T-helper 1 cell treated with Interleukin-12 subunit alpha and Interleukin-12 subunit beta and Interleukin-4 antibody, amounts not matched to agents 30 μg/mL and 1 μg/mL, for 36 hours (primary cell): ENCODE measurements around the gene FEZ2.

Experiments used
- H3K27ac Mint-ChIP-seq: one replicate; pipeline ENCODE4 v1.8.0; 2021; ENCODE audit warnings: mild to moderate bottlenecking, mixed read lengths
- H3K27me3 Mint-ChIP-seq: one replicate; pipeline ENCODE4 v1.8.0; 2021; ENCODE audit warnings: low read depth, mixed read lengths
- H3K36me3 Mint-ChIP-seq: one replicate; pipeline ENCODE4 v1.8.0; 2021; ENCODE audit warnings: low read depth, mixed read lengths
- H3K4me1 Mint-ChIP-seq: one replicate; pipeline ENCODE4 v1.8.0; 2021; ENCODE audit warnings: low read depth, mixed read lengths
- H3K4me3 Mint-ChIP-seq: one replicate; pipeline ENCODE4 v1.8.0; 2021; ENCODE audit warnings: mild to moderate bottlenecking, moderate library complexity, mixed read lengths
- H3K9me3 Mint-ChIP-seq: one replicate; pipeline ENCODE4 v1.8.0; 2021; ENCODE audit warnings: mixed read lengths

Gene FEZ2

GRCh38 chr2:36577884-36578283 lies 20.1 kb downstream of the FEZ2 start:
- Mint-ChIP-seq H3K36me3 (peaks cover 45% of the 10 kb centered on the region), H3K27me3 (no peaks in the 10 kb centered on the region), H3K4me3 (no peak overlapping the region), H3K9me3 (no peaks in the 10 kb centered on the region), H3K4me1 (peaks cover 11% of the 10 kb centered on the region), H3K27ac (no peak overlapping the region)

- H3K27ac Mint-ChIP-seq = no peak overlapping the region
- H3K4me1 Mint-ChIP-seq = peaks cover 11% of the 10 kb centered on the region
- H3K36me3 Mint-ChIP-seq = peaks cover 28% of the 10 kb centered on the region
- H3K9me3 Mint-ChIP-seq = no peaks in the 10 kb centered on the region
- H3K27me3 Mint-ChIP-seq = no peaks in the 10 kb centered on the region
- no peak overlapping the region for H3K4me3 Mint-ChIP-seq
Measured at GRCh38 chr2:36574560-36574959, 23.4 kb downstream of the FEZ2 start.

- peaks cover 2% of the 10 kb centered on the region for H3K4me1 Mint-ChIP-seq
- H3K9me3 Mint-ChIP-seq = no peaks in the 10 kb centered on the region
- peaks cover 16% of the 10 kb centered on the region for H3K36me3 Mint-ChIP-seq
- H3K27me3 Mint-ChIP-seq = no peaks in the 10 kb centered on the region
- H3K4me3 Mint-ChIP-seq = no peak overlapping the region
- H3K27ac Mint-ChIP-seq = no peak overlapping the region
Measured at GRCh38 chr2:36573165-36573564, 24.8 kb downstream of the FEZ2 start.

- H3K27ac Mint-ChIP-seq = no peak overlapping the region
- H3K36me3 Mint-ChIP-seq = peaks cover 12% of the 10 kb centered on the region
- H3K9me3 Mint-ChIP-seq = no peaks in the 10 kb centered on the region
- no peak overlapping the region for H3K4me3 Mint-ChIP-seq
- H3K4me1 Mint-ChIP-seq = no peaks in the 10 kb centered on the region
- no peaks in the 10 kb centered on the region for H3K27me3 Mint-ChIP-seq
Measured at GRCh38 chr2:36572719-36573059, 25.3 kb downstream of the FEZ2 start.

GRCh38 chr2:36572054-36572718 lies 25.8 kb downstream of the FEZ2 start:
- Mint-ChIP-seq H3K27ac (no peak overlapping the region), H3K27me3 (no peaks in the 10 kb centered on the region), H3K9me3 (no peaks in the 10 kb centered on the region), H3K4me1 (no peaks in the 10 kb centered on the region), H3K36me3 (peaks cover 12% of the 10 kb centered on the region), H3K4me3 (no peak overlapping the region)

GRCh38 chr2:36570416-36570815 lies 27.6 kb downstream of the FEZ2 start:
- no peaks in the 10 kb centered on the region for H3K4me1 Mint-ChIP-seq
- no peaks in the 10 kb centered on the region for H3K27me3 Mint-ChIP-seq
- no peak overlapping the region for H3K27ac Mint-ChIP-seq
- H3K4me3 Mint-ChIP-seq = no peak overlapping the region
- peaks cover 18% of the 10 kb centered on the region for H3K36me3 Mint-ChIP-seq
- no peaks in the 10 kb centered on the region for H3K9me3 Mint-ChIP-seq

- Mint-ChIP-seq H3K27me3 (no peaks in the 10 kb centered on the region), H3K36me3 (peaks cover 21% of the 10 kb centered on the region)
Measured at GRCh38 chr2:36569267-36569856, 28.6 kb downstream of the FEZ2 start.

GRCh38 chr2:36568516-36569246 lies 29.3 kb downstream of the FEZ2 start:
- no peak overlapping the region for H3K27ac Mint-ChIP-seq
- H3K4me1 Mint-ChIP-seq = peaks cover 4% of the 10 kb centered on the region
- H3K36me3 Mint-ChIP-seq = peaks cover 18% of the 10 kb centered on the region
- no peaks in the 10 kb centered on the region for H3K9me3 Mint-ChIP-seq
- H3K27me3 Mint-ChIP-seq = no peaks in the 10 kb centered on the region
- no peak overlapping the region for H3K4me3 Mint-ChIP-seq

More at GRCh38 chr2:36569267-36569856, 28.6 kb downstream of the FEZ2 start:
- no peak overlapping the region for H3K4me3 Mint-ChIP-seq
- H3K27ac Mint-ChIP-seq = no peak overlapping the region
- no peaks in the 10 kb centered on the region for H3K9me3 Mint-ChIP-seq
- no peaks in the 10 kb centered on the region for H3K4me1 Mint-ChIP-seq

- H3K27me3 Mint-ChIP-seq = no peaks in the 10 kb centered on the region
- H3K4me1 Mint-ChIP-seq = peaks cover 11% of the 10 kb centered on the region
- H3K9me3 Mint-ChIP-seq = no peaks in the 10 kb centered on the region
- H3K4me3 Mint-ChIP-seq = no peak overlapping the region
- no peak overlapping the region for H3K27ac Mint-ChIP-seq
- H3K36me3 Mint-ChIP-seq = peaks cover 15% of the 10 kb centered on the region
Measured at GRCh38 chr2:36567711-36568408, 30.1 kb downstream of the FEZ2 start.

- Mint-ChIP-seq H3K27ac (no peak overlapping the region), H3K9me3 (no peaks in the 10 kb centered on the region), H3K36me3 (peaks cover 13% of the 10 kb centered on the region), H3K27me3 (no peaks in the 10 kb centered on the region), H3K4me1 (peaks cover 12% of the 10 kb centered on the region), H3K4me3 (no peak overlapping the region)
Measured at GRCh38 chr2:36566887-36567286, 31.1 kb downstream of the FEZ2 start.

GRCh38 chr2:36565712-36566111 lies 32.3 kb downstream of the FEZ2 start:
- peaks cover 12% of the 10 kb centered on the region for H3K4me1 Mint-ChIP-seq

GRCh38 chr2:36564377-36564930 lies 33.5 kb downstream of the FEZ2 start:
- Mint-ChIP-seq H3K9me3 (no peaks in the 10 kb centered on the region), H3K4me3 (no peak overlapping the region), H3K27ac (no peak overlapping the region), H3K4me1 (peaks cover 12% of the 10 kb centered on the region), H3K36me3 (peaks cover 13% of the 10 kb centered on the region), H3K27me3 (no peaks in the 10 kb centered on the region)

More at GRCh38 chr2:36565712-36566111, 32.3 kb downstream of the FEZ2 start:
- peaks cover 13% of the 10 kb centered on the region for H3K36me3 Mint-ChIP-seq
- no peaks in the 10 kb centered on the region for H3K9me3 Mint-ChIP-seq
- no peaks in the 10 kb centered on the region for H3K27me3 Mint-ChIP-seq
- no peak overlapping the region for H3K4me3 Mint-ChIP-seq
- H3K27ac Mint-ChIP-seq = no peak overlapping the region

GRCh38 chr2:36562973-36563532 lies 34.9 kb downstream of the FEZ2 start:
- H3K9me3 Mint-ChIP-seq = no peaks in the 10 kb centered on the region
- H3K27ac Mint-ChIP-seq = no peak overlapping the region
- H3K36me3 Mint-ChIP-seq = peaks cover 13% of the 10 kb centered on the region
- H3K27me3 Mint-ChIP-seq = no peaks in the 10 kb centered on the region
- no peak overlapping the region for H3K4me3 Mint-ChIP-seq
- H3K4me1 Mint-ChIP-seq = peaks cover 12% of the 10 kb centered on the region

GRCh38 chr2:36562240-36562639 lies 35.7 kb downstream of the FEZ2 start:
- Mint-ChIP-seq H3K27me3 (no peaks in the 10 kb centered on the region), H3K36me3 (peaks cover 13% of the 10 kb centered on the region), H3K4me1 (peaks cover 12% of the 10 kb centered on the region)

More at GRCh38 chr2:36562240-36562639, 35.7 kb downstream of the FEZ2 start:
- H3K4me3 Mint-ChIP-seq = no peak overlapping the region
- no peak overlapping the region for H3K27ac Mint-ChIP-seq
- no peaks in the 10 kb centered on the region for H3K9me3 Mint-ChIP-seq
